Ascending aorta (tissue), 2 donors: ENCODE results near the gene FBLN1. TPM values are rescaled to one million over a fixed set of nuclear protein-coding genes. Genes with fewer than 3 reads are reported as not detected.

Source experiments
- DNase-seq, 2 donors: peaks; one replicate each; pipeline ENCODE4 v3.0.0-alpha.2; 2019; ENCODE audit warnings: low spot score in 2 of 2
- H3K27ac ChIP-seq, 2 donors: fragments of 200-600 bp; sonication (generic); one replicate each; pipeline ENCODE4 v1.5.1; 2016 to 2017; ENCODE audit warnings: mild to moderate bottlenecking in 1 of 2
- H3K27me3 ChIP-seq: fragments of 200-600 bp; sonication (generic); one replicate; pipeline ENCODE4 v1.5.1; 2017
- H3K36me3 ChIP-seq, 2 donors: fragments of 200-600 bp; sonication (generic); one replicate each; pipeline ENCODE4 v1.5.1; 2016
- H3K4me1 ChIP-seq, 2 donors: fragments of 200-600 bp; sonication (generic); one replicate each; pipeline ENCODE4 v1.5.1; 2016 to 2017; ENCODE audit warnings: mild to moderate bottlenecking in 1 of 2
- H3K4me3 ChIP-seq, 2 donors: fragments of 200-600 bp; sonication (generic); one replicate each; pipeline ENCODE4 v1.5.1; 2016 to 2017; ENCODE audit warnings: mild to moderate bottlenecking in 1 of 2
- H3K9me3 ChIP-seq, 2 donors: fragments of 200-600 bp; sonication (generic); one replicate each; pipeline ENCODE4 v1.5.1; 2016
- CTCF ChIP-seq, 3 experiments: fragments of 200-600 bp in 2 of 3; fragments of 450-650 bp in 1 of 3; sonication (generic) in 2 of 3; IDR thresholded peaks; one replicate each; pipeline ENCODE4 v1.5.1; 2016 to 2019; ENCODE audit warnings: antibody characterized with exemption in 3 of 3, mild to moderate bottlenecking in 1 of 3, moderate library complexity in 1 of 3
- intact Hi-C: fragments of 100-400 bp; cut with DNase I; formaldehyde crosslinking; loops from one replicate; pipeline ENCODE4 v1.15.1; 2023
- total RNA-seq: library from RNA; depleted of rRNA; stranded (reverse); fragments of >200 nt; gene quantifications from one replicate; pipeline ENCODE4 v1.1.0, GENCODE V29; 2016

FBLN1 gene
- total RNA-seq, 1 donor from 2014 or later = 580 TPM

- no peaks in the 10 kb centered on the region for H3K4me1 ChIP-seq
- no peak for TF ChIP-seq CTCF (IDR thresholded peaks at IDR 0.05)
- DNase-seq = no peak
- intact Hi-C loops = no loop called here
- no peak overlapping the region for H3K4me3 ChIP-seq
- no peaks in the 10 kb centered on the region for H3K36me3 ChIP-seq
- H3K27ac ChIP-seq = no peak overlapping the region
- H3K27me3 ChIP-seq = no peaks in the 10 kb centered on the region
- H3K9me3 ChIP-seq = no peaks in the 10 kb centered on the region
These were observed 134.0 kb downstream of the FBLN1 start for GRCh38 chr22:45636683-45637082.

GRCh38 chr22:45638197-45638596 lies 135.5 kb downstream of the FBLN1 start:
- H3K4me3 ChIP-seq = no peak overlapping the region
- H3K4me1 ChIP-seq = no peaks in the 10 kb centered on the region
- H3K27me3 ChIP-seq = no peaks in the 10 kb centered on the region
- TF ChIP-seq CTCF (IDR thresholded peaks at IDR 0.05) = no peak
- no peaks in the 10 kb centered on the region for H3K9me3 ChIP-seq
- no peak overlapping the region for H3K27ac ChIP-seq
- intact Hi-C loops = no loop called here
- H3K36me3 ChIP-seq = no peaks in the 10 kb centered on the region
- no peak for DNase-seq

GRCh38 chr22:45638834-45639746 lies 136.4 kb downstream of the FBLN1 start:
- no peaks in the 10 kb centered on the region for H3K9me3 ChIP-seq
- H3K27ac ChIP-seq = no peak overlapping the region
- peak in 1 of 2 donors; percentile 72 for DNase-seq
- TF ChIP-seq CTCF (IDR thresholded peaks at IDR 0.05) = no peak
- H3K4me3 ChIP-seq = no peak overlapping the region
- no peaks in the 10 kb centered on the region for H3K27me3 ChIP-seq
- no peaks in the 10 kb centered on the region for H3K36me3 ChIP-seq
- no peaks in the 10 kb centered on the region for H3K4me1 ChIP-seq
- intact Hi-C loops = no loop called here

GRCh38 chr22:45639747-45640102 lies 137.0 kb downstream of the FBLN1 start:
- H3K27ac ChIP-seq = no peak overlapping the region
- no peaks in the 10 kb centered on the region for H3K4me1 ChIP-seq
- no peak for TF ChIP-seq CTCF (IDR thresholded peaks at IDR 0.05)
- DNase-seq = no peak
- H3K4me3 ChIP-seq = no peak overlapping the region
- no peaks in the 10 kb centered on the region for H3K9me3 ChIP-seq
- no peaks in the 10 kb centered on the region for H3K36me3 ChIP-seq
- H3K27me3 ChIP-seq = no peaks in the 10 kb centered on the region
- intact Hi-C loops = no loop called here

GRCh38 chr22:45640291-45640940 lies 137.7 kb downstream of the FBLN1 start:
- no peak for DNase-seq
- Histone ChIP-seq H3K4me1 (no peaks in the 10 kb centered on the region), H3K36me3 (no peaks in the 10 kb centered on the region), H3K27me3 (no peaks in the 10 kb centered on the region), H3K4me3 (no peak overlapping the region), H3K9me3 (no peaks in the 10 kb centered on the region), H3K27ac (no peak overlapping the region)
- TF ChIP-seq CTCF (IDR thresholded peaks at IDR 0.05) = no peak
- intact Hi-C loops = no loop called here
